Metanephros (tissue), 2 donors: ENCODE measurements around the gene RIPK1. TPM values are rescaled to one million over a fixed set of nuclear protein-coding genes. Genes with fewer than 3 reads are reported as not detected.

Source experiments
- small RNA-seq: library from RNA; depleted of rRNA; stranded (forward); fragments of <200 nt; gene quantifications from one replicate; pipeline ENCODE3, GENCODE V24; 2014; ENCODE audit warnings: low replicate concordance
- total RNA-seq: library from RNA; depleted of rRNA; stranded (reverse); fragments of >200 nt; gene quantifications from one replicate; pipeline ENCODE4 v1.2.3, GENCODE V29; 2014

RIPK1 gene
- 15.1 TPM for total RNA-seq

GRCh38 chr6:3068329-3069214, at the start of gene RIPK1:
RIPK1 (plus strand) TSS chr6:3068494; CDS start chr6:3076824, 8,330 bp downstream.

GRCh38 chr6:3118353-3119039, 50.2 kb downstream of the RIPK1 start, which contains the start of gene BPHL:
BPHL (plus strand) TSS chr6:3118711; CDS start chr6:3118741, 30 bp downstream.

GRCh38 chr6:3157131-3157933, 89.0 kb downstream of the RIPK1 start, which contains the start of gene TUBB2A:
TUBB2A (minus strand) TSS chr6:3157544; CDS start chr6:3157463, 81 bp downstream.

Small RNA genes within 50 kb of the gene (small RNA-seq; reads per million reads assigned to genes)
- not detected for gene AL133351.4
- not detected for gene RNA5SP201

Other genes starting within 250 kb of the RIPK1 start
- gene SERPINB1, start 226.6 kb upstream of the RIPK1 start, total RNA-seq, result 19.3 TPM
- gene SERPINB9, start 165.2 kb upstream of the RIPK1 start, total RNA-seq, result 10.9 TPM
- 58.7 TPM for gene SERPINB6, start 96.9 kb upstream of the RIPK1 start, total RNA-seq
- gene NQO2, start 68.6 kb upstream of the RIPK1 start, total RNA-seq, result 13.1 TPM
- gene BPHL, start 50.2 kb downstream of the RIPK1 start, total RNA-seq, result 24.7 TPM
- gene TUBB2A, start 89.0 kb downstream of the RIPK1 start, total RNA-seq, result 81.5 TPM
- 126 TPM for gene TUBB2B, start 159.2 kb downstream of the RIPK1 start, total RNA-seq
- 17.3 TPM for gene PSMG4, start 190.5 kb downstream of the RIPK1 start, total RNA-seq